HepG2 (cell line): ENCODE measurements around the gene SEPTIN10. TPM values are rescaled to one million over a fixed set of nuclear protein-coding genes. Genes with fewer than 3 reads are reported as not detected.
A peak's percentile ranks its signal among the peaks of the same experiment; 100 is the strongest.

Experiments
- ATF7-NPFF ChIP-seq: sonication (generic); formaldehyde crosslinking; IDR thresholded peaks from 2 replicates; pipeline ENCODE4 v1.8.1; 2023; ENCODE audit warnings: mild to moderate bottlenecking, low read depth, missing genetic modification reagents, moderate library complexity
- CENPX ChIP-seq: sonication (generic); formaldehyde crosslinking; IDR thresholded peaks from 2 replicates; pipeline ENCODE4 v1.9.0; 2021; ENCODE audit warnings: mild to moderate bottlenecking, missing genetic modification reagents, moderate library complexity
- FOXA3 ChIP-seq: IDR thresholded peaks from 2 replicates; pipeline ENCODE4 v1.6.1; 2016; ENCODE audit warnings: missing genetic modification reagents, missing compliant biosample characterization
- FOXJ3 ChIP-seq: sonication (generic); formaldehyde crosslinking; IDR thresholded peaks from 2 replicates; pipeline ENCODE4 v1.4.0; 2020; ENCODE audit warnings: missing genetic modification reagents, mild to moderate bottlenecking, borderline replicate concordance
- FOXM1 ChIP-seq: sonication (generic); formaldehyde crosslinking; IDR thresholded peaks from 2 replicates; pipeline ENCODE4 v1.5.0; 2020; ENCODE audit warnings: missing genetic modification reagents
- HNF4A ChIP-seq: sonication (generic); formaldehyde crosslinking; IDR thresholded peaks from 2 replicates; pipeline ENCODE4 v1.4.0; 2020; ENCODE audit warnings: missing genetic modification reagents
- IRX3 ChIP-seq: sonication (generic); formaldehyde crosslinking; IDR thresholded peaks from 2 replicates; pipeline ENCODE4 v1.8.1; 2023; ENCODE audit warnings: mild to moderate bottlenecking, low read depth, missing genetic modification reagents, borderline replicate concordance
- KMT2A ChIP-seq: sonication (generic); formaldehyde crosslinking; IDR thresholded peaks from 2 replicates; pipeline ENCODE4 v1.4.0; 2020; ENCODE audit warnings: missing genetic modification reagents
- MBD4 ChIP-seq: IDR thresholded peaks from 2 replicates; pipeline ENCODE4 v1.6.1; 2012; ENCODE audit warnings: low read length, inconsistent platforms, borderline replicate concordance
- NR1H2 ChIP-seq: sonication (generic); formaldehyde crosslinking; IDR thresholded peaks from 2 replicates; pipeline ENCODE4 v1.8.1; 2022; ENCODE audit warnings: low read depth, missing genetic modification reagents, borderline replicate concordance
- RXRA ChIP-seq: sonication (generic); formaldehyde crosslinking; IDR thresholded peaks from 2 replicates; pipeline ENCODE4 v1.5.1; 2020; ENCODE audit warnings: missing genetic modification reagents
- RXRB ChIP-seq: IDR thresholded peaks from 2 replicates; pipeline ENCODE4 v1.6.1; 2016; ENCODE audit warnings: borderline replicate concordance, missing genetic modification reagents, missing compliant biosample characterization
- SNRNP70 ChIP-seq: fragments of 200-400 bp; formaldehyde crosslinking; IDR thresholded peaks from 2 replicates; pipeline ENCODE4 v1.6.1; 2017; ENCODE audit warnings: mild to moderate bottlenecking, low read depth, low read length, moderate library complexity
- SRSF9 ChIP-seq: fragments of 200-400 bp; formaldehyde crosslinking; IDR thresholded peaks from 2 replicates; pipeline ENCODE4 v1.6.1; 2018; ENCODE audit warnings: borderline replicate concordance, mild to moderate bottlenecking, low read depth, low read length; ENCODE audit not compliant: insufficient read depth, poor library complexity, severe bottlenecking
- ZBTB33 ChIP-seq: sonication (generic); formaldehyde crosslinking; IDR thresholded peaks from 2 replicates; pipeline ENCODE4 v1.4.0; 2020; ENCODE audit warnings: missing genetic modification reagents
- ZNF350 ChIP-seq: sonication (generic); formaldehyde crosslinking; IDR thresholded peaks from 2 replicates; pipeline ENCODE4 v1.4.0; 2020; ENCODE audit warnings: mild to moderate bottlenecking, low read depth, missing genetic modification reagents, borderline replicate concordance
- ZNF550 ChIP-seq: sonication (generic); formaldehyde crosslinking; IDR thresholded peaks from 2 replicates; pipeline ENCODE4 v1.4.0; 2020; ENCODE audit warnings: mild to moderate bottlenecking, missing genetic modification reagents, borderline replicate concordance
- ZNF7 ChIP-seq: IDR thresholded peaks from 2 replicates; pipeline ENCODE4 v1.6.1; 2016; ENCODE audit warnings: missing biosample characterization, missing genetic modification reagents
- ZNF749 ChIP-seq: sonication (generic); formaldehyde crosslinking; IDR thresholded peaks from 2 replicates; pipeline ENCODE4 v1.8.0; 2022; ENCODE audit warnings: mild to moderate bottlenecking, missing genetic modification reagents, moderate library complexity, borderline replicate concordance
- ZNF775 ChIP-seq: sonication (generic); formaldehyde crosslinking; IDR thresholded peaks from 2 replicates; pipeline ENCODE4 v1.4.0; 2020; ENCODE audit warnings: missing genetic modification reagents, mild to moderate bottlenecking, moderate library complexity, borderline replicate concordance
- ZNF781 ChIP-seq: sonication (generic); formaldehyde crosslinking; IDR thresholded peaks from 2 replicates; pipeline ENCODE4 v1.5.1; 2020; ENCODE audit warnings: borderline replicate concordance, mild to moderate bottlenecking, missing genetic modification reagents; ENCODE audit errors: not compliant biosample characterization
- polyA plus RNA-seq, 8 experiments: library from polyadenylated mRNA; depleted of rRNA in 3 of 8; stranded (reverse) in 7 of 8; unstranded in 1 of 8; fragments of >200 nt; fragmentation: Illumina TruSeq in 4 of 8; extraction: Trizol in 4 of 8; gene quantifications; 2 replicates each; pipeline versions ENCODE4 v1.2.1 to v1.2.3, GENCODE V29; 2011 to 2016; ENCODE audit warnings: low read depth in 4 of 8, missing spikeins in 1 of 8, mixed read lengths in 1 of 8; ENCODE audit not compliant: insufficient read depth in 1 of 8
- total RNA-seq, 5 experiments: library from RNA; depleted of rRNA; stranded (reverse); fragments of >200 nt; fragmentation: Illumina TruSeq; extraction: Trizol; gene quantifications; 2 replicates each; pipeline ENCODE4 v1.2.3, GENCODE V29; 2016; ENCODE audit warnings: low read depth in 1 of 5
- TF ChIP-seq, protein P1 (sequence below): sonication (generic); formaldehyde crosslinking; IDR thresholded peaks from 2 replicates; pipeline ENCODE4 v1.4.0; 2020; ENCODE audit warnings: mild to moderate bottlenecking, missing genetic modification reagents
- TF ChIP-seq, protein P2 (sequence below): sonication (generic); formaldehyde crosslinking; conservative IDR thresholded peaks from 2 replicates; pipeline ENCODE4 v1.4.0; 2020; ENCODE audit warnings: missing genetic modification reagents
- TF ChIP-seq, protein P3 (sequence below): sonication (generic); formaldehyde crosslinking; IDR thresholded peaks from 2 replicates; pipeline ENCODE4 v1.5.0; 2020; ENCODE audit warnings: mild to moderate bottlenecking, missing genetic modification reagents

SEPTIN10 gene
- total and polyA plus RNA-seq, 2 of the 13 experiments (the other 11 are each of a cell fraction or from before 2014, with no cell fraction given): 45.8 to 67.5 TPM

GRCh38 chr2:109545828-109546713, 67.7 kb downstream of the SEPTIN10 start (continued):
- 0 out of 2 replicates have a peak, but pooled peaks have one; percentile 25 for TF ChIP-seq ZBTB33 (CRISPR knock-in tag)
- TF ChIP-seq, protein P1, sequence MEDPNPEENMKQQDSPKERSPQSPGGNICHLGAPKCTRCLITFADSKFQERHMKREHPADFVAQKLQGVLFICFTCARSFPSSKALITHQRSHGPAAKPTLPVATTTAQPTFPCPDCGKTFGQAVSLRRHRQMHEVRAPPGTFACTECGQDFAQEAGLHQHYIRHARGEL (CRISPR knock-in tag): 0 out of 2 replicates have a peak, but pooled peaks have one; percentile 43
- no peak for TF ChIP-seq CENPX (CRISPR knock-in tag)
- TF ChIP-seq, protein P2, sequence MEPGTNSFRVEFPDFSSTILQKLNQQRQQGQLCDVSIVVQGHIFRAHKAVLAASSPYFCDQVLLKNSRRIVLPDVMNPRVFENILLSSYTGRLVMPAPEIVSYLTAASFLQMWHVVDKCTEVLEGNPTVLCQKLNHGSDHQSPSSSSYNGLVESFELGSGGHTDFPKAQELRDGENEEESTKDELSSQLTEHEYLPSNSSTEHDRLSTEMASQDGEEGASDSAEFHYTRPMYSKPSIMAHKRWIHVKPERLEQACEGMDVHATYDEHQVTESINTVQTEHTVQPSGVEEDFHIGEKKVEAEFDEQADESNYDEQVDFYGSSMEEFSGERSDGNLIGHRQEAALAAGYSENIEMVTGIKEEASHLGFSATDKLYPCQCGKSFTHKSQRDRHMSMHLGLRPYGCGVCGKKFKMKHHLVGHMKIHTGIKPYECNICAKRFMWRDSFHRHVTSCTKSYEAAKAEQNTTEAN (CRISPR knock-in tag): no peak
- TF ChIP-seq ZNF749 (CRISPR knock-in tag): no peak
- TF ChIP-seq FOXJ3 (CRISPR knock-in tag): no peak; the same call in 1 of the 2 replicates
- no peak for TF ChIP-seq ATF7-NPFF (CRISPR knock-in tag)
- TF ChIP-seq FOXM1: no peak
- TF ChIP-seq ZNF550 (CRISPR knock-in tag): no peak
- no peak for TF ChIP-seq ZNF775 (CRISPR knock-in tag)
- no peak for TF ChIP-seq SRSF9
- peak; percentile 47; the same call in 1 of the 2 replicates for TF ChIP-seq HNF4A
- TF ChIP-seq ZNF350: no peak
- no peak for TF ChIP-seq IRX3
- TF ChIP-seq FOXA3 (CRISPR knock-in tag): peak; percentile 34; the same call in 1 of the 2 replicates
- TF ChIP-seq, protein P3, sequence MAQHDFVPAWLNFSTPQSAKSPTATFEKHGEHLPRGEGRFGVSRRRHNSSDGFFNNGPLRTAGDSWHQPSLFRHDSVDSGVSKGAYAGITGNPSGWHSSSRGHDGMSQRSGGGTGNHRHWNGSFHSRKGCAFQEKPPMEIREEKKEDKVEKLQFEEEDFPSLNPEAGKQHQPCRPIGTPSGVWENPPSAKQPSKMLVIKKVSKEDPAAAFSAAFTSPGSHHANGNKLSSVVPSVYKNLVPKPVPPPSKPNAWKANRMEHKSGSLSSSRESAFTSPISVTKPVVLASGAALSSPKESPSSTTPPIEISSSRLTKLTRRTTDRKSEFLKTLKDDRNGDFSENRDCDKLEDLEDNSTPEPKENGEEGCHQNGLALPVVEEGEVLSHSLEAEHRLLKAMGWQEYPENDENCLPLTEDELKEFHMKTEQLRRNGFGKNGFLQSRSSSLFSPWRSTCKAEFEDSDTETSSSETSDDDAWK (CRISPR knock-in tag): no peak
- TF ChIP-seq SNRNP70: no peak
- TF ChIP-seq ZNF781 (CRISPR knock-in tag): no peak
- no peak for TF ChIP-seq KMT2A (CRISPR knock-in tag)
- peak; percentile 60; the same call in 1 of the 2 replicates for TF ChIP-seq RXRB (CRISPR knock-in tag)
- no peak for TF ChIP-seq RXRA
- no peak for TF ChIP-seq NR1H2
- no peak for TF ChIP-seq ZNF7
- no peak for TF ChIP-seq MBD4
